ENCODE measurements around the gene DICER1.

Gene DICER1

DNA sequence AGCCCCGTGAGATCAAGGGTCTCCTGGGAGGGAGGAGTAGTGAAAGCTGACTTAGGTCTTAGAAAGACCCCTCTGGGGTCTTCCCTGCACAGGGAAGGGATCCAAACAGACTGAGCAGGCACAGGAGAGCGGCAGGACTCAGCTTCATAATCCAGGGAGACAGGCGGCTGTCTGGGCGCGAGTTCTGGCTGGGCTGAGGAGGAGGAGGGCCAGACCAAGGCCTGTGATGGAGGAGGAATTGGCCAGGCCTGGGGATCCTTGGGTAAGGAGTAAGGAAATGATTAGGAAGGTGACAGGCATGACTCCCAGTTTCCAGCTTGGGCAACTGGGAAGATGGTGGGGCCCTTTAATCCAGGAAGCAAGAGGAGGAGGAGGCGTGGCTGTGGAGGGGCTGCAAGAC, 93.1 kb downstream of the DICER1 start:
- H3K4me2 ChIP-seq (ENCODE audit: low read length) = no peak overlapping the region
- no peaks in the 10 kb centered on the region for H4K20me1 ChIP-seq (ENCODE audit: control insufficient read depth, insufficient read depth, low read depth, low read length)
- no peaks in the 10 kb centered on the region for H3F3A ChIP-seq (ENCODE audit: control insufficient read depth, insufficient read depth)
- no peak overlapping the region for H3K4me3 ChIP-seq (ENCODE audit: low read length)
- H3K9me3 ChIP-seq (ENCODE audit: control insufficient read depth, insufficient read depth, low read length) = no peaks in the 10 kb centered on the region
- no peaks in the 10 kb centered on the region for H3K9me2 ChIP-seq (replicated peaks; ENCODE audit: control insufficient read depth, low read length)
- H3K27ac ChIP-seq (ENCODE audit: low read depth, low read length) = no peak overlapping the region
- TF ChIP-seq, protein P1, sequence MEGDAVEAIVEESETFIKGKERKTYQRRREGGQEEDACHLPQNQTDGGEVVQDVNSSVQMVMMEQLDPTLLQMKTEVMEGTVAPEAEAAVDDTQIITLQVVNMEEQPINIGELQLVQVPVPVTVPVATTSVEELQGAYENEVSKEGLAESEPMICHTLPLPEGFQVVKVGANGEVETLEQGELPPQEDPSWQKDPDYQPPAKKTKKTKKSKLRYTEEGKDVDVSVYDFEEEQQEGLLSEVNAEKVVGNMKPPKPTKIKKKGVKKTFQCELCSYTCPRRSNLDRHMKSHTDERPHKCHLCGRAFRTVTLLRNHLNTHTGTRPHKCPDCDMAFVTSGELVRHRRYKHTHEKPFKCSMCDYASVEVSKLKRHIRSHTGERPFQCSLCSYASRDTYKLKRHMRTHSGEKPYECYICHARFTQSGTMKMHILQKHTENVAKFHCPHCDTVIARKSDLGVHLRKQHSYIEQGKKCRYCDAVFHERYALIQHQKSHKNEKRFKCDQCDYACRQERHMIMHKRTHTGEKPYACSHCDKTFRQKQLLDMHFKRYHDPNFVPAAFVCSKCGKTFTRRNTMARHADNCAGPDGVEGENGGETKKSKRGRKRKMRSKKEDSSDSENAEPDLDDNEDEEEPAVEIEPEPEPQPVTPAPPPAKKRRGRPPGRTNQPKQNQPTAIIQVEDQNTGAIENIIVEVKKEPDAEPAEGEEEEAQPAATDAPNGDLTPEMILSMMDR (IDR thresholded peaks at IDR 0.05; ENCODE audit: low read depth, low read length, poor library complexity, severe bottlenecking) = no peak
- no peak for TF ChIP-seq EZH2phosphoT487 (IDR thresholded peaks at IDR 0.05; ENCODE audit: borderline replicate concordance, low read length)
- no peaks in the 10 kb centered on the region for H3K79me2 ChIP-seq (ENCODE audit: control insufficient read depth, low read length)
- H3K36me3 ChIP-seq (ENCODE audit: control insufficient read depth, low read length) = no peaks in the 10 kb centered on the region
- H3K4me1 ChIP-seq (ENCODE audit: control insufficient read depth, low read length) = no peaks in the 10 kb centered on the region
- H3K27me3 ChIP-seq (ENCODE audit: control insufficient read depth, low read length) = no peaks in the 10 kb centered on the region

DNA sequence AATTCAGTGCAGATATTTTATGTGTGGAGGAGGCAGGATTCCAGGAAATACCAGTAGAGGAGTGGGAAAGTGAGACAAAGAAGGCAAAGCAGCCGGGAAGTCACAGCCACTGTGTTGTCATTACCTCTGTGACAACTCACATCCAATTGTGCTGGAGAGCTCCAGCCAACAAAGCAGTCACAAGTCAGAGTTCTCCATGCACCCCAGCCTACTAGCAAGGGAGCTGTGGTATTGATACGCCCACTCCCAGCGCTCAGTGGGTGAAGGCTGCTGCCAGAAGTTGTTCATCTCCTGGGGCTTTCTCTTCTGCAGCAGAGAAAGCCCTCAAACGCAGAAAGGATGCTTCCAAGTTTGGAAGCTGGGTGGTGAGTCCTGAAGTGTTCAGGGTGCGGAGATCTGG, 93.9 kb downstream of the DICER1 start:
- Histone ChIP-seq H3K9me3 (ENCODE audit: control insufficient read depth, insufficient read depth, low read length) (no peaks in the 10 kb centered on the region), H3K9me2 (replicated peaks; ENCODE audit: control insufficient read depth, low read length) (no peaks in the 10 kb centered on the region), H4K20me1 (ENCODE audit: control insufficient read depth, insufficient read depth, low read depth, low read length) (no peaks in the 10 kb centered on the region), H3K79me2 (ENCODE audit: control insufficient read depth, low read length) (no peaks in the 10 kb centered on the region), H3K4me1 (ENCODE audit: control insufficient read depth, low read length) (no peaks in the 10 kb centered on the region), H3K27me3 (ENCODE audit: control insufficient read depth, low read length) (no peaks in the 10 kb centered on the region), H3K27ac (ENCODE audit: low read depth, low read length) (no peak overlapping the region), H3K4me3 (ENCODE audit: low read length) (no peak overlapping the region), H3F3A (ENCODE audit: control insufficient read depth, insufficient read depth) (no peaks in the 10 kb centered on the region), H3K36me3 (ENCODE audit: control insufficient read depth, low read length) (no peaks in the 10 kb centered on the region), H3K4me2 (ENCODE audit: low read length) (no peak overlapping the region)
- TF ChIP-seq EZH2phosphoT487 (IDR thresholded peaks at IDR 0.05; ENCODE audit: borderline replicate concordance, low read length) = no peak
- TF ChIP-seq, protein P1 (IDR thresholded peaks at IDR 0.05; ENCODE audit: low read depth, low read length, poor library complexity, severe bottlenecking) = no peak

DNA sequence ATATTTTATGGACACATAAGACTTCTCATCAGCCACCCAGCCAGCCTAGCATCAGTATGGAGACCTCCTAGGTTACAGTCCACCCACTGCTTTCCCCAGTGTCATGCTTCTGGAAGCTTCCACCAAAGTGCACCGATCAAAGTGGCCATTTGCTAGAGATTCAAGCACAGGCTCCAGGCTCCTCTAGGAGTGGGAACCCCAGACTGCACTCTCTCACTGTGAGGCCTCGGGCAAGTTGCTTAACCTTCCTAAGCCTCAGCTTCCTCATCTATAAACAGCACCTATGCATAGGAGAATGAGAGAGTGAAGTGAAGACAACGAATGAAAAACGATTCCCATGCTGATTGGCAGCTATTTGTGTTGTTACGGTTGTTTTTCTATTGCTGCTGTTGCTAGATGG, 94.4 kb downstream of the DICER1 start:
- Histone ChIP-seq H3K4me3 (ENCODE audit: low read length) (no peak overlapping the region), H3K4me2 (ENCODE audit: low read length) (no peak overlapping the region), H3K9me3 (ENCODE audit: control insufficient read depth, insufficient read depth, low read length) (no peaks in the 10 kb centered on the region)

More for the DNA sequence above, 94.4 kb downstream of the DICER1 start:
- no peaks in the 10 kb centered on the region for H4K20me1 ChIP-seq (ENCODE audit: control insufficient read depth, insufficient read depth, low read depth, low read length)
- no peak for TF ChIP-seq EZH2phosphoT487 (IDR thresholded peaks at IDR 0.05; ENCODE audit: borderline replicate concordance, low read length)
- TF ChIP-seq, protein P1 (IDR thresholded peaks at IDR 0.05; ENCODE audit: low read depth, low read length, poor library complexity, severe bottlenecking) = no peak
- no peaks in the 10 kb centered on the region for H3K9me2 ChIP-seq (replicated peaks; ENCODE audit: control insufficient read depth, low read length)
- H3K27me3 ChIP-seq (ENCODE audit: control insufficient read depth, low read length) = no peaks in the 10 kb centered on the region
- H3K79me2 ChIP-seq (ENCODE audit: control insufficient read depth, low read length) = no peaks in the 10 kb centered on the region
- no peak overlapping the region for H3K27ac ChIP-seq (ENCODE audit: low read depth, low read length)
- H3K36me3 ChIP-seq (ENCODE audit: control insufficient read depth, low read length) = no peaks in the 10 kb centered on the region
- no peaks in the 10 kb centered on the region for H3K4me1 ChIP-seq (ENCODE audit: control insufficient read depth, low read length)
- no peaks in the 10 kb centered on the region for H3F3A ChIP-seq (ENCODE audit: control insufficient read depth, insufficient read depth)

All from DOHH2 (cell line).